ENCODE measurements around the gene MCUB.
"Not testable (repeated sequence)": the region's sequence is repeated elsewhere in the genome, so short reads cannot be mapped to it uniquely, and the experiment has no call there.

Gene MCUB

GRCh38 chr4:109629775-109630174 lies 69.7 kb downstream of the MCUB start:
- no peak for DNase-seq (ENCODE audit: low read depth in 2 of 2)

GRCh38 chr4:109631532-109632108 lies 71.6 kb downstream of the MCUB start:
- DNase-seq (ENCODE audit: low read depth in 2 of 2): no peak

GRCh38 chr4:109640644-109641043 lies 80.6 kb downstream of the MCUB start:
- no peak for DNase-seq (ENCODE audit: low read depth in 2 of 2)

GRCh38 chr4:109645874-109646710 lies 86.0 kb downstream of the MCUB start:
- no peak for DNase-seq (ENCODE audit: low read depth in 2 of 2)

GRCh38 chr4:109648266-109648996 lies 88.4 kb downstream of the MCUB start:
- DNase-seq (ENCODE audit: low read depth in 2 of 2): no peak

- DNase-seq (ENCODE audit: low read depth in 2 of 2): no peak
Measured at GRCh38 chr4:109648997-109649575, 89.0 kb downstream of the MCUB start.

- no peak for DNase-seq (ENCODE audit: low read depth in 2 of 2)
Measured at GRCh38 chr4:109649872-109650271, 89.8 kb downstream of the MCUB start.

- no peak for DNase-seq (ENCODE audit: low read depth in 2 of 2)
Measured at GRCh38 chr4:109655396-109655795, 95.3 kb downstream of the MCUB start.

- DNase-seq (ENCODE audit: low read depth in 2 of 2): no peak
Measured at GRCh38 chr4:109657854-109658418, 97.9 kb downstream of the MCUB start.

- DNase-seq (ENCODE audit: low read depth in 2 of 2): no peak
Measured at GRCh38 chr4:109658871-109659410, 98.9 kb downstream of the MCUB start.

GRCh38 chr4:109662116-109662515 lies 102.1 kb downstream of the MCUB start:
- DNase-seq (ENCODE audit: low read depth in 2 of 2): no peak

GRCh38 chr4:109662771-109663170 lies 102.7 kb downstream of the MCUB start:
- DNase-seq (ENCODE audit: low read depth in 2 of 2): no peak

- DNase-seq (ENCODE audit: low read depth in 2 of 2): no peak
Measured at GRCh38 chr4:109665783-109666485, 105.9 kb downstream of the MCUB start.

- no peak for DNase-seq (ENCODE audit: low read depth in 2 of 2)
Measured at GRCh38 chr4:109671350-109671749, 111.3 kb downstream of the MCUB start.

- DNase-seq (ENCODE audit: low read depth in 2 of 2): no peak
Measured at GRCh38 chr4:109672169-109672930, 112.3 kb downstream of the MCUB start.

- DNase-seq (ENCODE audit: low read depth in 2 of 2): no peak
Measured at GRCh38 chr4:109673303-109673702, 113.3 kb downstream of the MCUB start.

GRCh38 chr4:109675181-109675580 lies 115.1 kb downstream of the MCUB start:
- DNase-seq (ENCODE audit: low read depth in 2 of 2): no peak

GRCh38 chr4:109675843-109676242 lies 115.8 kb downstream of the MCUB start:
- no peak for DNase-seq (ENCODE audit: low read depth in 2 of 2)

- DNase-seq (ENCODE audit: low read depth in 2 of 2): no peak
Measured at GRCh38 chr4:109676886-109677285, 116.8 kb downstream of the MCUB start.

GRCh38 chr4:109678472-109678871 lies 118.4 kb downstream of the MCUB start:
- DNase-seq (ENCODE audit: low read depth in 2 of 2): not testable (repeated sequence)

Measured in stimulated activated CD4-positive, alpha-beta T cell treated with anti-CD3 and anti-CD28 coated beads, Interleukin-1b, Interleukin-23, amount 100 ng/mL, for 4 hours (primary cell).